Lung microvascular endothelial cell (primary cell): ENCODE results near the gene NEURL1. TPM values are rescaled to one million over a fixed set of nuclear protein-coding genes. Genes with fewer than 3 reads are reported as not detected.

Source experiments
- DNase-seq, 2 donors: peaks; one replicate each; pipeline versions ENCODE4 v3.0.0 to v3.0.0-alpha.2; 2010; ENCODE audit warnings: low read depth in 2 of 2
- total RNA-seq: library from RNA; depleted of rRNA; stranded (reverse); fragments of >200 nt; gene quantifications from 2 replicates; pipeline ENCODE4 v1.2.1, GENCODE V29; 2014

NEURL1 gene
- total RNA-seq, 1 donor from 2014 or later = not detected

DNA sequence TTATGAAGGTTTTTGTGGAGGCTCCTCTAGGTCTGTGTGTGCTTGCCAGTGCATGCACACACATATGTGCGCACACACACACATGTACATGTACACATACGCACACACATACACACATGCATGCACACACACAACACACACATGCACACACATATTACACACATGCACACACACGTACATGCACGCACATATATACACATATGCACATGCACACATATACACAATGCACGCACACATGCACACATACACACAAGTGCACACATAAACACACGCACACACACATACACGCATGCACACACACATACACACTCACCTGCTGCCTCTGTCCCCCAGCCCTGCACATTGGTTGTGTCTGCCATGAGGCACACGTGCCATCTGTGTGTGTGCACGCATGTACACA lies 66.3 kb downstream of the NEURL1 start:
- DNase-seq = no peak

DNA sequence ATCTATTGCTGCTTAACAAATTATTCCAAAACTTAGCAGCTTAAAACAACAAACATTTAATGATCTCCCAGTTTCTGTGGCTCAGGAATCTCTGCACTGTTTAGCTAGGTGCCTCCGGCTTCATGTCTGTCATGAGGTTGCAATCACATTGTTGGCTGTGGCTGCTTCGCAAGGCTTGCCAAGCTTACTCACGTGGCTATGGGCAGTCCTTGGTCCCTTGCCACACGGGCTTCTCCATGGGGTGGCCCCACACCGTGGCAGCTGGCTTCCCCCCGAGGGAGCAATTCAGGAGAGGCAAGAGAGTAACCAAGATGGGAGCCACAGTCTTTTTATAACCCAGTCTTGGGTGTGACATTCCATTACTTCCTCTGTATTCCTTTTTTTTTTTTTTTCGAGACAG lies 67.4 kb downstream of the NEURL1 start:
- no peak for DNase-seq

DNA sequence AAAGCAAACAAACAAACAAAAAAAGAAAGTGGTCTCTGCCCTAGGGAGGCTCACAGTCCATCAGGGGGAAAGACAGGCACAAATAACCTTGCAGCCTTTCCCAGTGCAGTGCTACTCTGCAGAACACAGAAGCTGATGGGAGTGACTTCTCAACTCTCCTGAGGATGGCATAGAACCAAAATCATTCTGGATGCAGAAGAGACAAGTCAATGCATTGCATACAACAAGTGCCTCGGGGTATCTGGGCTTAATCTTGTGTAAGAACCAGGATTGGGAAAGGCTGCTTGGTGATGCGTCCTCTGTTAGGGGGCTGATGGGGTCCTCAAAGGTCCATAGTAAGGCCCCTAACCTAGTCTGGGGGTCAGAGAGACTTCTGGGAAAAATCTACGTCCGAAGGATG lies 68.9 kb downstream of the NEURL1 start:
- no peak for DNase-seq

DNA sequence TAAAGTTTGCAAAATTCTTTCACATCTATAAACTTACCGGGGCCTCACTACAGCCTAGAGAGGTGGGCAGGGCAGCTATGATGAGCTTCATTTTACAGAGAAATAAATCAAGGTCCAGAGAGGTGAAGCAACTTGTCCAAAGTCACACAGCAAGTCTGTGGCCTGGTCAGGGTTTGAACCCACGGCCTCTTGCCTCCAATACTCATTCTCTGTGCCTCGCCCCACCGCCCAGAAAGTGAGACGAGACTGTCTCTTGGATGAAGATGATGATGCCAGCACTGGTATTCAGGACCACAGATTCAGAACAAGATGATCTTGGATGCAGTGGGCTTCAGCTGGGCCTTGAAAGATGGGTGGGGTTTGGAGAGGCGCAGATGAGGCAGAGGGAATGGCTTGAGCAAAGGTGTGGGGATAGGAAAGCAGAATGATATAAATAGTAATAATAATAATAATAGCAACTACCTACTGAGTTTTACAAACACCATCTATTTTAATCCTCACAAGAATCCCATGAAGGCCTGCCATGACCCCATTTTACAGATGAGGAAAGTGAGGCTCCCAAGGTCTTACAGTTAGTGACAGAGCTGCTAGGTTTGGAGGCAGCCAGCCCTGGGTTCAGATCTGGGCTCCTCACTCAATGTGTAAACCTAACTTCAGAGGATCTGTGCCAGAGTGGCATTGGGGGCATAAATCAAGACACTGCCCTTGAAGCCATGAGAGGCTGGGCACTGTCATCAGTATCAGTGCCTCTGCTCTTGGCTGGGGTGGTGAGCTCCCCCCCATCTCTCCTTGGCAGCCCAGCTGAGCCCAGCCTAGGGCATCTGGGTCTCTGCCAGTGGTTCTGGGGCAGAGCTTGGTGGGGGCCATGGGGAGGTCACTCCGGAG lies 70.0 kb downstream of the NEURL1 start:
- no peak for DNase-seq

DNA sequence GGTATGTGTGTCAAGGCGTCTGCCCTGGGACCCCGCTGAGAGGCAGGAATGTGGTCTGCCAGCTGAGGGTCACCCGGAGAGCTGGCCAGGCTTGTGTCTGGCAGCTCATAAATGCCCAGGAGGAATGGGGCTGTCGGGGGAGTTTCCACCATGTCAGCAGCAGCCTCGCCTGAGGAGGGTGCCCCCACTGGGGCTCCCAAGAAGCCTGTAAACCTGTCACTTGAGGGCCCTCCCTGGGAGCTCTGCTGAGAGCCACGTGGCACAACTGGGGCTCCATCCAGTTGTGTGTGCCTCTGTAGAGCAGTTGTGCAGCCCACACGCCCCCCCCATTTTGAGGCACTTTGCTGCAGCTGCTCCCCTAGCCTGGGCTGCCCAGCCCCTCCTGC lies 70.6 kb downstream of the NEURL1 start:
- DNase-seq = no peak

DNA sequence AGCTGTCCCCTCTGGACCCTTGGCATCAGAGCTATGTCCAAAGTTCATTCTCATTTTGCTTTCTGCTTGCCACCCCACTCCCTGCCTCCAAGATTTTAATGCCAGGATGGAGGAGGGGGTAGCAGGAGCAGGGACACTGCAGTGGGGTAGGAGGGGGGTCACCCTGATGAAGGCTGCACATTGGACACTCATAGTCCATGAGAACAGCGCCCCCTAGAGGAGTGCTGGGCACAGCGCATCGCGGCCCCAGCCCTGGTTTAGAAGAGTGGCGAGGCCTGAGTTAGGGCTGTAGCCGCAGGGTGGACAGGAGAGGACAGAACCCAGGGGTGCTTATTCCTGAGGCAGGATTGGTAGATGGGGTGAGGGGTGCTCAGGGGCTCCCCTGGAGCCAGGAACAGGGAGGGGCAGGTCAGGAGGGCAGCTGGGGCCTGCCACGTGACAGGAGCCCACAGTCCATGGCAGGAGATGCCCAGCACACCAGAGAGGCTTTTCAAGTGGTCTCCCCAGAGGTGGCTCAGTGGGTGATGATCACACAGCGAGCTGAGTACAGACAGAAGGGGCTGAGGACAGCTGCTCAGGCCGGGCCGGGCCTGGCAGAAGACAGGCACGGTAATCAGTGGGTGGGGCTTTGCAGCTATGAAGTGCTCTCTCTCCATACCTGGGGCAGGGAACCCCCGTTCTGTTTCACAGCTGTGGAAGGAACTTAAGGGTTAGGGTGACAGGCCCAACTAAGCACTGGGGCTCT lies 71.4 kb downstream of the NEURL1 start:
- peak; percentile 30 to 40 for DNase-seq

DNA sequence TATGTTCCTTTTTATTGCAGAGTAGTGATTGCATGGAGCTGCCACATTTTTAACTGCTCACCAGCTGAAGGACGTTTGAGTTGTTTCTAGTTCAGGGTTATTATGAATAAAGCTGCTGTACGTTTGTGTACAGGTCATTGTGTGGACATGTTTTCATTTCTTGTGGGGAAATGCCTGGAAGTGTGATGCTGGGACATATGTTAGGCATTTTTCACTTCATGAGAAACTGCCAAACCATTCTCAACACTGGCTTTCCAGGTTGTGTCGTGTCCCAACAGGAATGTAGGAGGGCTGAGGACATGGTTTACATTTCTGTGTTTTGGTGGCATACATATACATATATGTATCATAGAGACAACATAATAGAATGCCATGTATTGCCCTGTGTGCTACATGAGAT lies 73.0 kb downstream of the NEURL1 start:
- DNase-seq = no peak

DNA sequence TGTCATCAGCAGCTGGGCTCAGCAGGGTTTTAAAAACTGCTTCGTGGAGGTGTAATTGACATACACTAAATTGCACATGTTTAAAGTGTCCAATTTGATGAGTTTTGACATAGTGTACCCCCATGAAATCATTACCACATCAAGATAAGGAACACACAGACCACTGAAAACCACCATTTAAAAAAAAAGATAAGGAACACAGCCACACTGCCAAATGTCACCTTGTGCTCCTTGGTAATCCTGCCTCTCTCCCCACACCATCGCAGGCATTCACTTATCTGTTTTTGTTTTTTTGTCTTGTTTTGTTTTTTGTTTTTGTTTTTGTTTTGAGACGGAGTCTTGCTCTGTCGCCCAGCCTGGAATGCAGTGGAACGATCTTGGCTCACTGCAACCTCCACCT lies 75.0 kb downstream of the NEURL1 start:
- DNase-seq = no peak

DNA sequence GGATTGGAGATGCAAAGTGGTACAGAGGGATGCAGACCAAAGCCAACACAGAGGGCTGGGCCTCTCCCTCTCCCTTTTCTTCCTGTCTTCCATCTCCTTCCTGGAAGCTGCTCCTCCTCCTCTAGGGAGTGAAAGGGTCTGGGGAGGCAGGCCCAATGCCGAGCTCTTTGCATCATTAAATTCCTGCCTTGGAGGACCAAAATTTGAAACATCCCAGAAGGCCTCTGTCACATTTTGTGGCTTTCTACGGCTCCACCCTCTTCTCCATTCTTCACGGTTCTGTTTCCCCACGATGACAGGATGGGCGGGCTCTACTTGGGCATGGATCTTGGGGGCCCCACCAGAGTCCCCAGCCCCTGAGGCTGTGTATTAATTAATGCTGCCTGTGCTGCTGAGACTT lies 76.4 kb downstream of the NEURL1 start:
- DNase-seq = no peak

DNA sequence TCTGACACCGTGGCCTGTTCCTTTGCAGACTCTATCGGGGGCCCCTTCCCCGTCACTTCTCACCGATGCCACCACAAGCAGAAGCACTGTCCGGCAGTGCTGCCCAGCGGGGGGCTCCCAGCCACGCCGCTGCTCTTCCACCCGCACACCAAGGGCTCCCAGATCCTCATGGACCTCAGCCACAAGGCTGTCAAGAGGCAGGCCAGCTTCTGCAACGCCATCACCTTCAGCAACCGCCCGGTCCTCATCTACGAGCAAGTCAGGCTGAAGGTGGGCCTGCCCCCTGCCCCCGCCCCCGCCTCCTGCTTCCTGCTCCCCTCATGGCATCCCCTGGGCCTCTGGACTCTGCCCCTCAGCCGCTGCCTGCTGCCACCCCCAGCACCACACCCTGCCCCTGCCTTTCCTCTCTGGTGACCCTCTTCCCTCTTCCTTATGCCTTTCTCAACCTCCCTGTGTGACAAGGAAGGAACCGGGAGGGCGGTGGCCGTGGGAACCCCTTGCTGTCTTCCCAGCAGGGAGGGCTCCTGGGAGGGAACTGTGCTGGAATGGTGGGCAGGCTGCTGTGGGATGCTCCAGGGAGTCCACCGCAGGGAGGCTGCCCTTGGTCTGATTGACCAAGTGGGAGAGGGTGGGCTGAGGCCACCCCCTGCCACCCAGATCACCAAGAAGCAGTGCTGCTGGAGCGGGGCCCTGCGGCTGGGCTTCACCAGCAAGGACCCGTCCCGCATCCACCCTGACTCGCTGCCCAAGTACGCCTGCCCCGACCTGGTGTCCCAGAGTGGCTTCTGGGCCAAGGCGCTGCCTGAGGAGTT lies 77.5 kb downstream of the NEURL1 start:
- DNase-seq = no peak

DNA sequence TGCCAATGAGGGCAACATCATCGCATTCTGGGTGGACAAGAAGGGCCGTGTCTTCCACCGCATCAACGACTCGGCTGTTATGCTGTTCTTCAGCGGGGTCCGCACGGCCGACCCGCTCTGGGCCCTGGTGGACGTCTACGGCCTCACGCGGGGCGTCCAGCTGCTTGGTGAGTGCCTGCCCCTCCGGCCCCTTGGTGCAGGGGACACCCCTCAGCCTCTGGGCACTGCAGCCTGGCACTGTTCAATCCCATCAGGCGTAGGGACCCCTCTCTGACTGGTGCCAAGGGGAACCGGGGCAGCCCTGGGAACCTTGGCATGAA lies 78.1 kb downstream of the NEURL1 start:
- DNase-seq = no peak

DNA sequence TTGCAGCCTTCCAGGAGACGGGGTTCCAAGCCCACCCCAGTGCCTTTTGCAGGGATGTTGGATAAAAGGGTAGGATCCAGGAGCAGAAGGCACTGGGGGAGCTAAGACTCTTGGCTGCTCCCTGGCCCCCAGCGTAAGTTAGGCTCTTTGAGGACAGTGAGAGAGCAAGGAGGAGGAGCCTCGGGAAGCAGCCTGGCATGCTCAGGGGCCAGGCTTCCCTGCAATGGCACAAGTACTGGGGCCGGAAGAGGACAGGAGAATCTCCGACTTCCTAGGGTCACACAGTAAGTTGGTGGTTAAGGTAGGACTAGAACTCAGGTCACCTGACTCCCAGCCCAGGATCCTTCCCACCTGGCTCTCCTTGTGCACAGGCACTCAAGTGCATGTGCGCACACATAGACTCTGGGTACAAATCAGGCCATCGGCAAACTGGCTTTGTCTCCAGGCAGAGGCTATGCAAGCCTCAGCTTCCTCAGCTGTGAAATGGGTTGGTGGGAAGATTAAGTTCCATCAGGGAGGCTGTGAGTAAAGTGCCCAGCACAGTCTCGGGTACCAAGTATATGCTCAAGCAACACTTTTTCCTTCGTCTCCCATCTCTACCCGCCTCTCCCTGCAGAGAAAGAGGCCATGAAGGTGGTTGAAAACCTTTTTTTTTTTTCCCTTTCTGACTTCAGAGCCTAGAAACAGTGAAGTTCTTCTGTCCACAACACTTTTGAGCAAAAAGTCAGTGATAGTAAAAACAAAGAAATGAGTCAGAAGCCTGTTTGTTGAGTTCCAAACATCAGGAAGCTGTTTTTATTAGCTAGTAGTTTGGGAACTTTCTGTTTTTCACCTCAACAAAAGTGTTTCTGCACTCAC lies 79.1 kb downstream of the NEURL1 start:
- DNase-seq = no peak

DNA sequence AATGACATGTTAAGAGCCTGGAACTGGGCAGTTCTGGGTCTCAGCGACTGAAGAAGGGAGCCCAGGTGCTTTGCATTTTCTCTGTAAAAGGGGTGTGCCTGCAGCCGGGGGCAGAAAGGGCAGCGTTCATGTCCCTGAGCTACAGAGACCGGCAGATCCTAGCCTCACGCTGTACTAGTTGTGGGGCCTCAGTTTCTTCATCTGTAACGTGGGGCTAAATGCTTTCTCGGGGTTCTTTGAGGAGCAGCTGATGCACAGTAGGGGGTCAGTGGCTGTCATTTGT lies 79.6 kb downstream of the NEURL1 start:
- no peak for DNase-seq

DNA sequence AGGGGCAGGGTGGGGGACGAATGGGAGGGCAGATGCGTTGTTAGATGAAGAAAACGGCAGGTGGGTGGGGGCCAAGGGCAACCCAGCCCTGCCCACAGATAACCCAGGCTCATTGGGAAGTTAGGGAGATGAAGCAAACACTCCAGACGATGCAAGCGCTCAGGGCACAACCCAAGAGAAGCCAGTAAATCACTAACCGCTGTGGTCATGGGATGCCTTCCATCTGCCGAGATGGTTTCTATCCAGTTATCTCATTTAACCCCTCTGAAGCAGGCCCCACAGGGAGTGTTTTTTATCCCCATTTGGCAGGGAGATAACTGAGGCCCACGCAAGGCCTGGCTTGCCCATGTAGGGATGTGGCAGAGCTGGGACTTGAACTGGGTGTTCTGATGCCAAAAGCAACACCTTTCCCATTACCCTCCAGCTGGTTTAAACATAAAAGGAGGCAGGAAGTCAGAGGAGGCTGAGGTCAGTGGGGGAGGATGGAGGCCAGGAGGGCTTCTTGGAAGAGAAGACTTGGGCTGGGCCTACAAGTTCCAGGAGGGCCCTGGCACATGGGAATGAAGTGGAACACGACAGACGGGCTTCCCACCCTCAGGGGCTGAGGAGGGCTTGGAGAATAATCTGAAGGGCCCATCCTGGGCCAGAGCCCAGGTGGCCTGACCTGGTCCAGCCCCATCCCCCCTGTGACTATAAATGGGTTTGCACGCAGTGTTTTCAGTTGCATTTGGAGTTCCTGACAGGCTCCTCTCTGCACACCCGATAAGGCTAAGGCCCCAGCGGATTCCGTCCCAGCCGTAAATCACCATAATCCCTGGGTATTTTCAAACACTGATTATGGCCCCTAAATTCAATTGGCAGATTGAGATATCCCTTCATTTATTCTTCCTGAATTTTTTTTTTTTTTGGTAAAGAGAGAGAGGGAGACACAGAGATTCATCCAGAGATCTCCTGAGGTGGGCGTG lies 80.9 kb downstream of the NEURL1 start:
- no peak for DNase-seq

DNA sequence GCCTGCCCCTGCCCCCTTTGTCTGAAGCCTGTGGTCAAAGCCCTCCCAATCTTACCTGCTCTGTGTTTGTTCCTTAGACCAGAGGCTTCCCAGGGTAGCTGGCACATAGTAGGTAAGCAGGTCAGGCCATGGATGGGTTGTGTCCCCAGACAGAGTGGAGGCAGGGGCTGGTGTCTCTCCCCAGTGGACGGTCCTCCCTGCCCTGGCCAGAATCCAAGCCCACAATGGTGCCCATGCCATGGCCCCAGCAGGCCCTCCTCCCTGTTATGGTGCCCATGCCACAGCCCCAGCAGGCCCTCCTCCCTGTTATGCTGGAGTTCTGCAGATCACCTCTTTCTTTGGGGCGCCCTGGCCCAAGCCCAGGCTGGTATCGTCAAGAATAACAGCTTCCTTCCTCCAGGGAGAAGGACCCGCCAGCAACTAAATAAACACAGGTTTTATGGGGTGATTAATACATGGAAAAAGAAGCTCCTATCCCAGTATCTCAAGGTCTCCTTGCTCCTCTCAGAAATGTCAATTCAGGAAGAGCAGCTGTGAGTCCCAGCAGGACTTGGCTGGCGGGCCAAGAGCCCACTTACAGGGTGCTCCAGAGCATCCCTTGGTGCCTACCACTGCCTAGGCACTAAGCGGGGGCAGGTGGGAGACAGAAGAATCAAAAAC lies 82.0 kb downstream of the NEURL1 start:
- no peak for DNase-seq

DNA sequence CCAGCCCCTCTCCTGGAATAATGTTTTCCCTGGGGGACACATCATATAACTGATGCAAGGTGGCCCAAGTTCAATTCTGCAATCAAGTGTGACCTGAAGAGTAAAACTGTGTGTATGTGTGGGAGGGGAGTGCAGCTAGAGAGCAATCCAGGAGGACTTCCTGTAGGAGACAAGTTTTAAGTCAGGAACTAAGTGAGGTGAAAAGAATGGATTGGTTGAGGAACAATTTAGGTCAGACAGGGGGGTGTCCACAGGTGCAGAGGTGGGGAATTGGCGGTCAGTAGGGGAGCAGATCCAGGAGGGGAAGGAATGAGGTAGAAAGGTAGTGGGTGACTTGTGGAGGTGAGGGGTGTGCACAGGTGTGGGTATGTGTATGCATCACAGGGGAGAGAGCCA lies 82.6 kb downstream of the NEURL1 start:
- DNase-seq = no peak

DNA sequence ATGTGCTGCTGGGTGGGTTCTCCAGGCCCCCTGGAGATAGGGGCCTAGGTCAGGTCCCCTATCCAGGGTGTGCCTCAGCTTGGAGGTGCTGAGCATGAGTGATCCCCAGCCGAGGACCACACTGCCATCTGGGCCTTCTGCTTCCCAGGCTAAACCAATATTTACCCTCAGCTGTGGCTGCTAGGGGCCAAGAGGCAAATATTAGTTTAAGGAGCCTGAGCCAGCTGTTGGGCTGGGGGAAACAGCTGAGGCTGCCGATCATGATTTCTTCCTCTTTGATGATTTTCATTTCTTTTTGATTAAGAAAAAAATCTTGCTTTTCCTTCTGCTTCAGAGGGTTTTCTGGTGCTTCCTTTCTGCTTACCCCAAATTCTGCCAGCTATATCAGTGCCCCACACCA lies 83.4 kb downstream of the NEURL1 start:
- no peak for DNase-seq

DNA sequence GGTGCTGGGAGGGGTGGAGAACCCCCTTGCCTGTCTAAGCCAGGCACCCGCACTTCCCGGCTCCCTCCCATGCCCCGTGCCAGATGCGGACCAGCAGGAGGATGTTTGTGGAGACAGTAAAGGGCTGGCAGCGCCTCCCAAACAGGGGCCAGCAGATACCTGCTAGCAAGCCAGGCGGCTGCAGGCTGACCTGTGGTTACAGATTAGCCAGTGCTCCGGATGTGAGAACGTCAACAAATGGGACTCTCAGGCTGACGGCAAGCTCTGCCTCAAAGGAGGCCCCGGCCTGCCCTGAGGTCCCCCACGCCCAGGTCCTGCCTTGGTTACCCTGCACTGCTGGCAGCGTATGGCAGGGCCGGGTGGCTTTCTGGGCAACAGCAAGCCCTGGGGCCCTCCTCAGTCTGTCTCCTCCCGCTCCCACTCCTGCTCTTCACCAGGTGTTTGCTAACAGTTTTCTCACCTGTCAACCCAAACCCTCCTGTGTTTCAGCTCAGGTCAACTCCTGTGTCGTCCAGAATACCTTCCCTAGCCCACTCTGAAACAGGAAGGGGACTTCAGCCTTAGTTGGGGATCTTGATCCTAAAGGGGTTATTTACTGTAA lies 85.4 kb downstream of the NEURL1 start:
- DNase-seq = peak; percentile 21 to 50

DNA sequence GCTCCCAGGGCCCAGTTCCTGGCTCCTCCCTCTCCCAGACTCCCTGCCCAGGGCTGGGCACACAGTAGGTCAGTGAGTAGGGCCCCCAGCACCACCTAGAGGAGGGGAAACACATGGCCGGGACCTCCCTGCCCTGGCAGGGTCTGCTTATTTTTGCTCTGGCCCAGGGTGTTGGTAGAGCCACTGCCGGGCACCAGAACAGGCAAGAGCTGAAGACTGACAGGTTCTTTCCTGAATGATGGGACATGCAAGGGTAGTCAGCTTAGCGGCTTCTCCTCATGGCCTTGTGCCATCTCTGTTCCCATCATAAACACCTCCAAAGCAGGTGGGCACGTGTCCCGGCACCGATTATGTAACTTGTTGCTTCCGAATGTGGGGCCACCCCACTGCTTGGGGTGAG lies 86.5 kb downstream of the NEURL1 start:
- DNase-seq = no peak
